K562 (cell line): Measurements from ENCODE around the gene SCGB1A1. TPM values are rescaled to one million over a fixed set of nuclear protein-coding genes. Genes with fewer than 3 reads are reported as not detected.

Experiments
- ATAC-seq: fragments of 200-7000 bp; cut with Tn5 transposase; 3 replicates; pipeline ENCODE4 v1.9.1; 2020; ENCODE audit warnings: moderate library complexity
- BruUV-seq: library from RNA; stranded (reverse); fragments of 400-500 nt; replicated peaks from 2 replicates; lab custom pipeline; 2021; lab: Mats Ljungman, UMichigan
- CTCF ChIA-PET: fragments of 300-600 bp; formaldehyde crosslinking; extraction: SDS; loops from one replicate; lab custom pipeline; 2021; ENCODE audit warnings: low intra/inter-chr PET ratio; lab: Yijun Ruan, JAX
- POLR2A ChIA-PET: fragments of 300-600, 350-650 bp; sonication (Branson Sonifier 250); formaldehyde crosslinking; extraction: SDS; loops from one replicate; lab custom pipeline; 2021; ENCODE audit warnings: antibody characterized with exemption, inconsistent platforms; lab: Yijun Ruan, JAX
- DNase-seq, 4 experiments: peaks; one replicate each; pipeline versions ENCODE4 v3.0.0 to v3.0.0-alpha.2; 2011 to 2018; ENCODE audit warnings: low spot score in 3 of 4, mixed read lengths in 3 of 4; ENCODE audit errors: extremely low read depth in 1 of 4
- FAIRE-seq: peaks from 2 replicates; lab custom pipeline; 2011; peaks lifted over from hg19 to GRCh38; lab: Jason Lieb, UNC
- H2AFZ ChIP-seq: 2 replicates; pipeline ENCODE4 v1.6.0; 2011; ENCODE audit warnings: low read depth, low read length, control low read depth, inconsistent platforms
- H3K27ac ChIP-seq: fragments of 200-600 bp; 3 replicates; pipeline ENCODE4 v1.8.0; 2011; ENCODE audit warnings: low read depth, mild to moderate bottlenecking, control low read depth, inconsistent platforms, low read length, moderate library complexity, mixed read lengths; ENCODE audit errors: extremely low read depth
- H3K27me3 ChIP-seq, 2 experiments: fragments of 300-600 bp in 1 of 2; 2 replicates in 1 of 2; 3 replicates in 1 of 2; pipeline versions ENCODE4 v1.6.0 to v1.8.0; 2011; ENCODE audit warnings: inconsistent platforms in 2 of 2, low read length in 2 of 2, mild to moderate bottlenecking in 1 of 2, mixed read lengths in 1 of 2, moderate library complexity in 1 of 2; ENCODE audit not compliant: control insufficient read depth in 2 of 2, insufficient read depth in 2 of 2
- H3K36me3 ChIP-seq: fragments of 300-600 bp; 3 replicates; pipeline ENCODE4 v1.8.0; 2011; ENCODE audit warnings: mild to moderate bottlenecking, low read length, inconsistent platforms; ENCODE audit not compliant: control insufficient read depth, insufficient read depth
- H3K4me1 ChIP-seq, 2 experiments: fragments of 200-600 bp in 1 of 2; replicated peaks in 1 of 2; 2 replicates in 1 of 2; 3 replicates in 1 of 2; pipeline versions ENCODE4 v1.5.1 to v1.8.0; 2011; ENCODE audit warnings: inconsistent platforms in 2 of 2, low read length in 2 of 2, mild to moderate bottlenecking in 1 of 2, mixed read lengths in 1 of 2, moderate library complexity in 1 of 2; ENCODE audit not compliant: control insufficient read depth in 2 of 2, insufficient read depth in 2 of 2
- H3K4me2 ChIP-seq: 2 replicates; pipeline ENCODE4 v1.6.1; 2011; ENCODE audit warnings: low read length, control low read depth, inconsistent platforms, mixed read lengths; ENCODE audit not compliant: insufficient read depth
- H3K4me3 ChIP-seq: fragments of 200-600 bp; sonication (generic), shearing (Covaris generic); 2 replicates; pipeline ENCODE4 v1.5.1; 2016; ENCODE audit warnings: control low read depth, inconsistent platforms
- H3K79me2 ChIP-seq: fragments of 200-600 bp; 3 replicates; pipeline ENCODE4 v1.8.0; 2011; ENCODE audit warnings: low read length, inconsistent platforms; ENCODE audit not compliant: control insufficient read depth, insufficient read depth
- H3K9ac ChIP-seq, 2 experiments: 2 replicates each; pipeline versions ENCODE4 v1.6.0 to v1.6.1; 2011; ENCODE audit warnings: low read depth in 2 of 2, low read length in 2 of 2, control low read depth in 1 of 2, inconsistent platforms in 1 of 2, mild to moderate bottlenecking in 1 of 2, mixed read lengths in 1 of 2; ENCODE audit not compliant: insufficient read depth in 1 of 2
- H3K9me1 ChIP-seq: one replicate; pipeline ENCODE4 v1.6.0; 2011; ENCODE audit warnings: inconsistent platforms, mild to moderate bottlenecking, low read length, moderate library complexity; ENCODE audit not compliant: control insufficient read depth, insufficient read depth
- H3K9me3 ChIP-seq: replicated peaks from 2 replicates; pipeline ENCODE4 v1.5.1; 2011; ENCODE audit warnings: low read depth, low read length, inconsistent platforms; ENCODE audit not compliant: control insufficient read depth, insufficient read depth
- H4K20me1 ChIP-seq: replicated peaks from 2 replicates; pipeline ENCODE4 v1.6.1; 2011; ENCODE audit warnings: low read length, inconsistent platforms, mixed read lengths; ENCODE audit not compliant: control insufficient read depth, insufficient read depth
- IRF1 ChIP-seq: sonication (generic); formaldehyde crosslinking; IDR thresholded peaks from 2 replicates; pipeline ENCODE4 v1.8.0; 2022; ENCODE audit warnings: missing genetic modification reagents, mild to moderate bottlenecking, borderline replicate concordance
- LEF1 ChIP-seq: fragments of 450-650 bp; IDR thresholded peaks from 2 replicates; pipeline ENCODE4 v1.6.1; 2016; ENCODE audit warnings: mild to moderate bottlenecking
- NFXL1 ChIP-seq: fragments of 450-650 bp; formaldehyde crosslinking; IDR thresholded peaks from 2 replicates; pipeline ENCODE4 v1.4.0; 2021; ENCODE audit warnings: mild to moderate bottlenecking
- NR2F6 ChIP-seq: fragments of 450-650 bp; formaldehyde crosslinking; IDR thresholded peaks from 2 replicates; pipeline ENCODE4 v1.4.0; 2020; ENCODE audit warnings: mild to moderate bottlenecking
- PHB2 ChIP-seq: fragments of 450-650 bp; IDR thresholded peaks from 2 replicates; pipeline ENCODE4 v1.6.1; 2017; ENCODE audit warnings: low read depth
- PREB ChIP-seq: sonication (generic); formaldehyde crosslinking; IDR thresholded peaks from 2 replicates; pipeline ENCODE4 v1.8.1; 2023; ENCODE audit warnings: mild to moderate bottlenecking, missing genetic modification reagents
- RBM17 ChIP-seq: fragments of 200-400 bp; formaldehyde crosslinking; IDR thresholded peaks from 2 replicates; pipeline ENCODE4 v1.6.1; 2017; ENCODE audit warnings: low read depth, mild to moderate bottlenecking, low read length, borderline replicate concordance
- SAFB2 ChIP-seq: fragments of 200-400 bp; formaldehyde crosslinking; IDR thresholded peaks from 2 replicates; pipeline ENCODE4 v1.6.1; 2018; ENCODE audit warnings: borderline replicate concordance, low read length, low read depth, moderate library complexity; ENCODE audit not compliant: severe bottlenecking
- SAP30 ChIP-seq: fragments of 200-600 bp; sonication (generic); IDR thresholded peaks from 2 replicates; pipeline ENCODE4 v1.6.1; 2012; ENCODE audit warnings: borderline replicate concordance, low read depth, mild to moderate bottlenecking, moderate library complexity, low read length, control low read depth, inconsistent platforms; ENCODE audit not compliant: insufficient read depth, poor library complexity, severe bottlenecking
- SMAD4 ChIP-seq: fragments of 250-450 bp; sonication (Bioruptor Pico); conservative IDR thresholded peaks from 2 replicates; pipeline ENCODE4 v1.8.0; 2021; ENCODE audit warnings: inconsistent platforms, mild to moderate bottlenecking, moderate library complexity
- SNAPC5 ChIP-seq: fragments of 250-450 bp; sonication (Bioruptor Pico); IDR thresholded peaks from 2 replicates; pipeline ENCODE4 v1.8.0; 2021; ENCODE audit warnings: moderate library complexity, mild to moderate bottlenecking, inconsistent platforms
- TBL1XR1 ChIP-seq, 2 experiments: IDR thresholded peaks; 2 replicates each; pipeline ENCODE4 v1.6.1; 2012; ENCODE audit warnings: improper control_type of control experiment in 2 of 2, low read length in 2 of 2, mild to moderate bottlenecking in 1 of 2
- TCFL5 ChIP-seq: fragments of 250-450 bp; sonication (Bioruptor Pico); conservative IDR thresholded peaks from 2 replicates; pipeline ENCODE4 v1.6.1; 2021; ENCODE audit warnings: mild to moderate bottlenecking, moderate library complexity, matching md5 sums
- ZFP91 ChIP-seq: sonication (generic); formaldehyde crosslinking; IDR thresholded peaks from 2 replicates; pipeline ENCODE4 v1.8.0; 2022; ENCODE audit warnings: mild to moderate bottlenecking, missing genetic modification reagents
- ZNF354B ChIP-seq: fragments of 250-450 bp; sonication (Bioruptor Pico); IDR thresholded peaks from 2 replicates; pipeline ENCODE4 v1.4.0; 2020
- ZNF449 ChIP-seq: fragments of 250-450 bp; sonication (Bioruptor Pico); IDR thresholded peaks from 2 replicates; pipeline ENCODE4 v1.8.0; 2022; ENCODE audit warnings: moderate library complexity, mild to moderate bottlenecking, inconsistent platforms
- WGBS: fragments of 100-300 bp; shearing (Covaris generic); methylation state at CpG from one replicate; pipeline ENCODE4 v1.1.6; 2016; ENCODE audit warnings: low coverage, mixed read lengths; ENCODE audit not compliant: insufficient coverage; ENCODE audit errors: missing lambda C conversion rate; 5-methylcytosine and 5-hydroxymethylcytosine counted together
- in situ Hi-C: fragments of 300-500 bp; cut with MboI; formaldehyde crosslinking; loops from 4 replicates; pipeline ENCODE4 v1.15.0; 2018; ENCODE audit warnings: inconsistent platforms, mixed read lengths
- intact Hi-C: fragments of 100-400 bp; cut with micrococcal nuclease; formaldehyde crosslinking; loops from 2 replicates; pipeline ENCODE4 v1.14.2; 2022
- polyA plus RNA-seq, 8 experiments: library from polyadenylated mRNA; depleted of rRNA in 4 of 8; stranded (reverse) in 5 of 8; unstranded in 3 of 8; fragments of >200 nt; fragmentation: Nextera tagmentation in 2 of 8; fragmentation: Illumina TruSeq in 1 of 8; extraction: Ambion mirVana in 2 of 8; extraction: Trizol in 1 of 8; gene quantifications; 2 replicates each; pipeline versions ENCODE4 v1.2.1 to v1.2.3, GENCODE V29; 2011 to 2014; ENCODE audit warnings: inconsistent platforms in 1 of 8, missing spikeins in 1 of 8
- total RNA-seq, 7 experiments: library from RNA; depleted of rRNA in 6 of 7; stranded (reverse); fragments of >200 nt in 6 of 7; fragmentation: Illumina TruSeq in 2 of 7; extraction: Trizol in 2 of 7; gene quantifications; 2 replicates each; pipeline versions ENCODE4 v1.2.1 to v1.2.3, GENCODE V29; 2011 to 2021; ENCODE audit warnings: low replicate concordance in 1 of 7

SCGB1A1 gene
- total and polyA plus RNA-seq, 9 of the 15 experiments (the other 6 are each of a cell fraction or from before 2014, with no cell fraction given): 0.55 TPM; not detected in 8

- no peak for DNase-seq
- intact Hi-C loops (loop anchor here (10.0 kb wide), 1 partner anchor 76 kb away; no protein-coding TSS in a partner anchor), in situ Hi-C loops (no loop called here)
- Histone ChIP-seq H3K27ac (no peak overlapping the region), H4K20me1 (no peaks in the 10 kb centered on the region), H3K9me3 (no peaks in the 10 kb centered on the region), H3K9me1 (no peaks in the 10 kb centered on the region), H3K4me3 (no peak overlapping the region), H2AFZ (no peak overlapping the region; the same call in 1 of the 2 replicates), H3K9ac (peak overlapping the region in 1 of 2 experiments; percentile 39; a peak in 1 of 4 replicates), H3K4me1 (peaks cover 9 to 35% of the 10 kb centered on the region in 2 experiments), H3K4me2 (no peak overlapping the region), H3K36me3 (no peaks in the 10 kb centered on the region), H3K27me3 (no peaks in the 10 kb centered on the region), H3K79me2 (no peaks in the 10 kb centered on the region)
- BruUV-seq: no TSS peak
- no peak for ATAC-seq
- CTCF ChIA-PET: no interaction called here
- 22% methylated on average over 8 of the region's 8 CpGs for WGBS
- no peak for FAIRE-seq
- POLR2A ChIA-PET: interaction anchor here (0.6 to 1.6 kb wide), 5 partner anchors 8 to 163 kb away, joined by 3 to 7 read pairs (median 5); partner anchors contain the start of genes EEF1G and TUT1
- TF ChIP-seq RBM17: no peak
- TF ChIP-seq SAP30: no peak
- TF ChIP-seq SMAD4 (CRISPR knock-in tag): 0 out of 2 replicates have a peak, but pooled peaks have one; percentile 30
- TF ChIP-seq TBL1XR1 (IDR thresholded peaks at IDR 0.05; ENCODE audit: low read length in 2 of 2): no peak
- no peak for TF ChIP-seq PREB (CRISPR knock-in tag)
- TF ChIP-seq NR2F6 (CRISPR knock-in tag): no peak
- no peak for TF ChIP-seq PHB2
- peak; percentile 85 for TF ChIP-seq ZNF449 (CRISPR knock-in tag)
- TF ChIP-seq ZNF354B: no peak
- TF ChIP-seq NFXL1 (CRISPR knock-in tag): no peak
- no peak for TF ChIP-seq SAFB2
- TF ChIP-seq TCFL5 (CRISPR knock-in tag): peak; percentile 62; the same call in 1 of the 2 replicates
- no peak for TF ChIP-seq IRF1 (CRISPR knock-in tag)
- no peak for TF ChIP-seq ZFP91
- no peak for TF ChIP-seq LEF1
- TF ChIP-seq SNAPC5 (CRISPR knock-in tag): no peak
These were observed 10.2 kb downstream of the SCGB1A1 start for GRCh38 chr11:62428871-62429560.
